Ishikawa (cell line): ENCODE data around the gene FSHR.

Experiments
- CEBPB ChIP-seq: IDR thresholded peaks from 2 replicates; pipeline ENCODE4 v1.6.1; 2012
- EGR1 ChIP-seq: IDR thresholded peaks from 2 replicates; pipeline ENCODE4 v1.6.1; 2012

- TF ChIP-seq CEBPB (no peak), EGR1 (no peak)
These were observed 110.8 kb downstream of the FSHR start for GRCh38 chr2:49043405-49043982.
